ENCODE results near the gene ZHX3.

Gene ZHX3

GRCh38 chr20:41170386-41171105, 147.0 kb downstream of the ZHX3 start:
- TF ChIP-seq CTCF (conservative IDR thresholded peaks at IDR 0.05; ENCODE audit: low read depth) = no peak

GRCh38 chr20:41169791-41170351, 147.7 kb downstream of the ZHX3 start:
- ChIA-PET CTCF (interaction anchor here (0.5 to 2.2 kb wide), 9 partner anchors 35 to 242 kb away, joined by 3 to 10 read pairs (median 4); partner anchors contain the start of gene LPIN3), POLR2A (ENCODE audit: low non-redundant PET) (no interaction called here)
- TF ChIP-seq CTCF (conservative IDR thresholded peaks at IDR 0.05; ENCODE audit: low read depth) = no peak
- H3K27ac ChIP-seq = peak overlapping the region; percentile 76
- peak; percentile 74 for DNase-seq (ENCODE audit: low spot score)

More at GRCh38 chr20:41170386-41171105, 147.0 kb downstream of the ZHX3 start:
- H3K27ac ChIP-seq = peak overlapping the region; percentile 76
- CTCF ChIA-PET = interaction anchor here (0.5 to 2.2 kb wide), 8 partner anchors 36 to 376 kb away, joined by 3 to 10 read pairs (median 3); partner anchors contain the start of gene LPIN3
- no peak for DNase-seq (ENCODE audit: low spot score)
- POLR2A ChIA-PET (ENCODE audit: low non-redundant PET) = no interaction called here

GRCh38 chr20:41169162-41169690, 148.3 kb downstream of the ZHX3 start:
- H3K27ac ChIP-seq = peak overlapping the region; percentile 76
- ChIA-PET CTCF (interaction anchor here (0.6 to 2.2 kb wide), 3 partner anchors 63 to 171 kb away, joined by 3 to 7 read pairs (median 6); partner anchors contain the start of gene LPIN3), POLR2A (ENCODE audit: low non-redundant PET) (no interaction called here)
- DNase-seq (ENCODE audit: low spot score) = no peak
- TF ChIP-seq CTCF (conservative IDR thresholded peaks at IDR 0.05; ENCODE audit: low read depth) = no peak

- ChIA-PET POLR2A (ENCODE audit: low non-redundant PET) (no interaction called here), CTCF (interaction anchor here (0.6 to 2.2 kb wide), 4 partner anchors 11 to 172 kb away, joined by 3 to 7 read pairs (median 4); partner anchors contain the start of gene LPIN3)
- H3K27ac ChIP-seq = peak overlapping the region; percentile 76
- DNase-seq (ENCODE audit: low spot score) = no peak
- TF ChIP-seq CTCF (conservative IDR thresholded peaks at IDR 0.05; ENCODE audit: low read depth) = no peak
Observed at GRCh38 chr20:41168281-41169161, 149.0 kb downstream of the ZHX3 start.

GRCh38 chr20:41167481-41168253, 149.9 kb downstream of the ZHX3 start:
- TF ChIP-seq CTCF (conservative IDR thresholded peaks at IDR 0.05; ENCODE audit: low read depth) = no peak
- ChIA-PET POLR2A (ENCODE audit: low non-redundant PET) (no interaction called here), CTCF (interaction anchor here (0.6 to 2.0 kb wide), 4 partner anchors 10 to 224 kb away, joined by 3 to 9 read pairs (median 4); partner anchors contain the start of gene LPIN3)
- DNase-seq (ENCODE audit: low spot score) = no peak
- H3K27ac ChIP-seq = peak overlapping the region; percentile 76
